GM19099 (cell line): ENCODE data around the gene C1orf198.

Experiments
- POLR2A ChIP-seq: IDR thresholded peaks from 3 replicates; pipeline ENCODE4 v1.6.1; 2011; ENCODE audit warnings: low read depth; ENCODE audit not compliant: insufficient read length; ENCODE audit errors: extremely low read depth

Gene C1orf198

DNA sequence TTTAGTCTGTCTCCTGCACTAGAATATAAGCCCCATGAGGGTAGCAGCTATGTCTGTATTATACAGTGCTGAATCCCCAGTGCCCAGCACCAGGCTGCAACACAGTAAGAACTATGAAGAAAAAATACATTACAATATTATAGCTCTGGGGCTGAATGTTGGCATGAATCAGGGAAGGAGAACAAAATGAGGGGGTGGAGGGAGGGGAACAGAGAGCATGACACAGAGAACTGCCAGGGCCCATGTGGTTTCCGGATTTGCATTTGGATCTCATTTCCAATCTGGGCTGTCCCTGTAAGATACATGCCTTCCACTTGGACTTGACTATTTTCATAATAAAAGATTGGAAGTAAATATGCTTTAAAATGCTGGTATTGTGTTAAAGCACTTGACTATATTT, 35.8 kb downstream of the C1orf198 start:
- TF ChIP-seq POLR2A: no peak

DNA sequence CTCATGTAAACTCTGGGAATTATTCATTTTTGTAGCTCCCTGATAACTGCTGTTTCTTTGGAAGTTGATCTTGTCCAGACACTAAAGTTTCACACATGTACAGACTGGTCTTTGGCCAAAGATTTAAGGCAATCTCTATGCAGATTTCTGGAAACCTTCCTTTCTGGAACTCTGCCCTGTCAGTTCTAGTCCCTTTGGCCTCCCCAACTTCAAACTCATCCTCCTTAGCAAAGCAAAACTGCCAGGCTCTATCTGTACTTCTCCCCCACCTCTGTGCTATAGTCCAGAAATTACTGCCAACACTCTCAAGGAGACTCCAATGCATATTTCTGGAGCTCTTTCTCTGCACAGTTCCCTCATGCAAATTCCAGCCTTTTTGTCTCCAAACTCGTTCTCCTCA, 36.5 kb downstream of the C1orf198 start:
- no peak for TF ChIP-seq POLR2A

DNA sequence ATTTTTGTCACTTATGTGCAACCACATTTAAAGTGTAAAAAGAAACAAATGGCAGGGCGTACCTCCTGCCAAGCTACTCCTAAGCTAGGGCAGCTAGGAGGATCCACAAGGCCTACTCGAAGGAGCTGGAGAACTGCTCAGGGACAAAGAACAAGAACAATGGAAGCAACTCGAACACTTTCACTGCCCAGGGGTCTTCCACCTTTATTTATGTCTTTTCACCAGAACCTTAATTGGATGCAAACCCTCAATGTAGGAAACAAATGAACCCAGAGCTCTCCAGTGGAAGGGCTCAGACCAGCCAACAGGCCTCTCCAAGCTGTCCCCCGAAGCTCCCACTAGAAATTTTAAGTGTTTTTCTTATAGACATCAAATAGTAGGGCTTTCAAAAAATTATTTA, 39.9 kb downstream of the C1orf198 start:
- TF ChIP-seq POLR2A: no peak

DNA sequence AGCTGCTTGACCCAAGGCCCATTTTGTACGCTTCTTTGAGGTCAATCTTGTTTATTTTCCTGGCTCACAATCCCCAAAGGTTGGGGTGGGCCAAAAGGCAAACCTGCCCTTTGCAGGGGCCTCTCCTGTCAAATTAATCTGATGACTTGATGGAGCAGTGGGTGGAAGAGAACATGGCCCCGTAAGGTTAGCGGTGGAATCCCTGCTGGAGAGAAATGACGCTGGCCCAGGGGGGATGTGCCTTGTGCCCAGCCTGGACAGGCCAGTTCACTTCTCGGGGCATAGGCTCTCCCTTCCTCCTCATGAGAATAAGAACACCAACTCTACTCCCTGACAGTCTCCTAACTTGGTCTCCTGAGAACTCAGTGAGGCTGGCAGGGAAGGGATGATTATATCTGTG, 40.5 kb downstream of the C1orf198 start:
- no peak for TF ChIP-seq POLR2A

DNA sequence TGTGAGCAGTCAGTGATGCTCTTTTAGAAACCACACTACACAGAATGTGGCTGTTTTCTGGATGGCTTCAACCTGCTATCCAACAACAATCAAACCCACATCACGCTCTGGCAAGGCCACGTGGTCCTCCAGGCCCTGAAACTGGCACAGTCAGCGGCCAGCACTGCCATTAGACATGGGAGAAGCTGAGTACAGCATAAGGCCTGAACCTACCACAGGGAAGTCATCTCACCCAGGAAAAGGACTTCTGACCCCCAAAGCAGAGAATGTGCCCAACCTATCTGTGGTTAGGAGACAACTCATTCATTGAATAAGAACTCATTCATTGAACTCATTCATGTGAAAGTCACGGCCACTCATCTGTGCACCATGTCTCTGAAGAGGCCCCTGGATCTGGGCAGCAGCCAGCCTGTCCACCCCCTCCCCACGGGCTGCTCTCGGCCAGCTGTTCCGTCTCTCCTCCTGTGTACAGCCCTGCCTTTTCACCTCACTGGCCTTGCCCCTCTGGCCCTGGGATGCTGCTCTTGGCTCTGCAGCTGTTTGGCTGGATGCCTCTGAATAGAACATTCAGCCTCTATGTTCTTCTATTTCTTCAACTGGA, 41.1 kb downstream of the C1orf198 start:
- no peak for TF ChIP-seq POLR2A

DNA sequence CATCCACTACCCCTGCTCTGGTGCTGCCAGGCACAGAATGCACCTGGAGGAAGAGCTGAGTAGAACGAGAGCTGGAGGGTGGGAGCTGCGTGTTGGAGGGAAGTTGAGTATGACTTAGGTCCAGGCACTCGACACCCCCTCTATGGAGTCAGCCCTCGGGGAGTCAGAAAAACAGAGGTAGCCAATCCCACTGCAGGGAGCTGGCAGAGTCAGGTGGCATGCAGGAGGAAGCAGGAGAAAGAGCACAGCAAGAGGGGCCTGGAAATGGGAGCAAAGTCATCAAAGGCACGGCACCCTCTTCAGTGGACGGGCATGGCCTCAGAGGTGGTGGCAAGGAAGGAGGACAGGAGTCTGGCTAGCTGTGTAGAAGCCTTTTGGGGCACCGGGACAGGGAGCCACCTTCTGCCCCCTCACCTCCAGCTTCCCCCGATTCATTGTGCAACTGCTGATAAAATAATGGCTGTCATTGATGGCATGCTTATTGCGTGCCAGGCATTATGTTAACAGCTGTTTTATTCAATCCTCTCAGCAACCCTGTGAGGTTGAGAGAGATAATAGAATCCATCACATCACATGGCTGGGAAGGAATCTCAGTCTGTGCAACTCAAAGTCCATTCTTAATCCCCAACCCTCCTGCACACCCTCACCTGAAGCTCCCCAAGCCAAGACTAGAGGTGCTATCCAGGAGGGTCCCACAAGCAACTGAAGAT, 42.0 kb downstream of the C1orf198 start:
- no peak for TF ChIP-seq POLR2A

DNA sequence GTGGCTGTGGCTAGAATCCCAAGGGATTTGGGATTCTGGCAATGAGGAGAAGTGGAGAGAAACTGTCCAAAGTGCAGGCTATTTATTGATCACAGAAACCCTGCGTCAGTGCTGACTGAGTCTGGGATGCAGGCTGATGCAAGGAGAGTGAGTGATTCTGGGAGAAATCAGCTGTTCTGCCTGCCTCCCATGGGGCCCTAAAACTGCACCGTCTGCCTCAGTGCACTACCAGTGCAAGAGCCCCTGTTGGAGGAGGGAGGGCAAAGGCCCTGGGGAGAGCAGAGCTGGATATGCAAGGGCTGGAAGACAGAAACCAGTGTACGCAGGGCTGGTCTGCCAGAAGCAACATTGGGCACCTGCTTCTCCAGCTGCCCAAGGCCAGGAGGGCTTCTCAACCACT, 42.6 kb downstream of the C1orf198 start:
- no peak for TF ChIP-seq POLR2A

DNA sequence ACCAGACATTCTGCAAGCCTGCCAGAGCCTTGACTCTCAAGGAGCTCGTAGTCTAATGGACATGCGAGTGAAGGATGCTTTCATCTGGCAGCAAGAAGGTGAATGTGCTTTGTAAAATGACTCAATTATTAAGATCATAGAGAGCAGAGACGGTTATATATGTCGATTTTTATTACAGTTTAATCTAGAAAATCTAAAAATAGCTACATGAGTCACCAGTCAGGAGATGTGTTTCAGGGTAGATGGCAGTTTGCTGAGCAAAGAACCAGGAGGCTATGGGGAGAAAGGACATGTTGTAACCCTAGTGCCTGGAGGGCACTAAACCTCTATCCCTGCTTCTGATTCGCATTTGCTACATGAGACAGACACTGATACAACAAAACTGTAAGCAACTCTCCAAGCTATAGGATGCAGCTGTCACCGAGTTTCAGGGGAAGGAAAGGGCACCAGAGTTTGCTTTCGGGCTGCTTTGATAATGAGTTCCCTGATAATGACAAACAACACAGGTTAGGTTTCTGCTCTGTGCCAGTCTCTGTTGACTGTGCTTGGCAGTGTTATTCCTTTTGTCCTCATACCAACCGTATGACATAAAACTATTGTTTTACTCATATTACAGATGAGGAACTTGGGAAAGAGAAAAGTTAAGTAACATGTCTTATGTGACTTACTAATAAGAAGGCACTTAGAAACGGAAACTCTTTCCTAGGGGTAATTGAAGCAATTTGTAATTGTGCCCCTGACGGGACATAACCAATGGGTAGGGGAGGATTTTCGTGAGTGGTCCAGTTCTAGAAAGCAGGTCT, 43.2 kb downstream of the C1orf198 start:
- TF ChIP-seq POLR2A: no peak

DNA sequence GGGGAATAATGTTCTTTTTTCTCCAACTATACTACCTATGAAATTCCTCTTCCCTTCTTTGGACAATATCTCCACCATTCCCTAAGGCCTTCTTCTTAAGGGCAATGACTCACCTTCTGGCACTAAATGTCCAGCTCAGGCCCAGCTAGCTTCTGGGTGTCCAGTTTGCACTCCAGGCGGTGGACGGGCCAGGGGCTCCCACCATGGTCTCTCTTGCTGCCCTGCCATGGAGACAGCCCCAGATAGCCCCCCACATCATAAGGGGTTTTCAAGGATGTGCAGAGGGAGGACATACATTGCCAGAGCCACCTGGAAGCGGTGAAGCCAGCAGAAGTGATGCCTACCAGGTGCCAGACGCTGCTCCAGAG, 43.8 kb downstream of the C1orf198 start:
- no peak for TF ChIP-seq POLR2A

DNA sequence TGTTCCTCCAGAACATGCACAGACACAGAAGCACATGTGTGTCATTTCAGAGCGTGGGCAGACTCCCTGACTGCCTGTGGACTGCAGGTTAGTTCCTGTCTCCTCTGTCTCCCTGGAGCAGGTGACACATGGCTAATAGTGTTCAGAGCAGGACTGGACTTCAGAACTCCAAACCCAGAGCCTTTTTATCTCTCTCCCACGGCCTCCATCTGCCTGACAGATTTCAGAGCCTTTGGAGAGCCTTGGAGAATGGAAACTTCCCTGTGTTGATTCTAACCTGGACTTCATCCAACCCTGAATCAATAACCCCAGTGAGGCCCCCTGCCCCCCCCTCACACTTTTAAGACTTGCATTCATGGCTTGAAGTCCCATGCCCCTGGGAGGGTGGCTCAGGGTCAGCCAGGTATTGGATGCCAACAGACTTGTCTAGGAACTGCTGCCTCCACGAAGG, 44.4 kb downstream of the C1orf198 start:
- no peak for TF ChIP-seq POLR2A

DNA sequence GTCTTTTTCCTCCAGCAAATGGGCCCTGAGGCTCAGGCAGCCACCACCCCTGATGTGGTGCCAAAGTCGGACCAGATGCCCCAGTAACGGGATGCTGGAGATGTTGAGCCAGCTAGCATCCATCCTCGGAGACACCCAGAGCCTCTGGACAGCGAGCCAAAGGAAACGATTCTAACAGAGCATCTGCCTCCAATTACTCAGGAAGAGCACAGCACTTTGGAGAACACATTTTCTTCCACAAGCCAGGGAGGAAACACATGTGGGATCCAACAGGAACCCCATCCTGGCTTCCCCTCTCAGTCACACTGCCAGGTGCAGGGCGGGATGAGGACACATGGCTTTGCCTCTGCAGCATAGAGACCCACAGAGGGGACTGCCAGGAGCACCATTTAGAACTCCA, 44.9 kb downstream of the C1orf198 start:
- TF ChIP-seq POLR2A: no peak

DNA sequence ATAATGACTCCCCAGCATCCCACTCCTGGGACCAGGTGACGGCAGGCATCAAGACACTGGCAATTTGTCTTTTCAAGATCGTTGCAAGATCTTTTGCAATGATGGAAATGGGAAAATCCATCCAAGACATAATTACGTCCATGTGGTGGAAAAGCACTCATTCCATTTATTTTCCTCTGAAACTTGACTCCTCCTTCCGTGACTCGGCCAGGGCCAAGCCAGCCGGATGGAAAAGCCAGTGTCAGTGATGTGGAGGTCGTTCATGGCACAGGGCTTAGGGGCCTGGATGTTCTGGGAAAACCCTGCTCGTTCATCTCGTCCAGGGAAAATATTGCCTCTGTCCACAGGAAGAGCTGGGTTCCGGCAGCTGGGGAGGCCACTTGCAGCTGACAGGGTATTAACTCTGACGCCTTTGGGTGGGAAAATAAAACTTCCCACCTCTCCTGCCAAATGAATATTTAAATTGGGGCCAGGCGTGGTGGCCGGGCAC, 46.2 kb downstream of the C1orf198 start:
- no peak for TF ChIP-seq POLR2A

DNA sequence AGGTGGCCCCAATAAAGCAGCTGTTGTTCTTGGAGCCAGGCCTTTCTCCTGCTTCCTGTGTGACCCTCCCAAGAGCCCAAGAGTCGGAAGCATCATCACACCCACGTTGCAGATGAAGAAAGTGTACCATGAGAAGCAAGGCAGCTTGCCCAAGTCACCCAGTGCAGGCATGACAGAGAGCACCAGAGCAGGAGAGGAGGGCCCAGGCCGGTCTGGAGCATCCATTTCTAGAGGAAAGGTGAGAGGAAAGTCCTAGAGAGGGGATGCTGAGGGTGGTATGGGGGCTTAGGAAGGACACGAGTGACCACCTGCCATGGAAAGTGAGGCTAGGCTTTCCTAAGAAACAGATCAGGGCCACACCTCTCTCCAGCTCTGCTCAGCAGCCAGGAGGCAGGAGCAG, 47.0 kb downstream of the C1orf198 start:
- TF ChIP-seq POLR2A: no peak

DNA sequence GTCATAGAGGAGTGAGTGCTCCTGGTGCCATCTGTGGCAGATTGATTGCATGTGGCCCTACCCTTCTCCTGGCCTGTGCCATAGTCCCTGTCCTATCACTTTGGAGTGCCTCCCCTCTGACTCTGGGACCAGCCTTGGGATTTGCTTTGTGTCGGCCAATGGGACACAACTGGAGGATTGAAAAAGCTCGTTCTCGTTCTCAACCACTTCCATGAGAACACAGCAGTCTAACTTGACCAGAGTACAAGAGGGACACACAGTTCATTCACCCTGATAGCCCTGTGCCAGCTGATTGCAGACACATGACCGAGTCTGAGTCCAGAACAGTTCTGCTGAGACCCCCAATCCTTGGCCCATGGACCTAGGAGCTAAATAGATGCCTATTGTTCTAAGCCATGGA, 47.8 kb downstream of the C1orf198 start:
- no peak for TF ChIP-seq POLR2A

DNA sequence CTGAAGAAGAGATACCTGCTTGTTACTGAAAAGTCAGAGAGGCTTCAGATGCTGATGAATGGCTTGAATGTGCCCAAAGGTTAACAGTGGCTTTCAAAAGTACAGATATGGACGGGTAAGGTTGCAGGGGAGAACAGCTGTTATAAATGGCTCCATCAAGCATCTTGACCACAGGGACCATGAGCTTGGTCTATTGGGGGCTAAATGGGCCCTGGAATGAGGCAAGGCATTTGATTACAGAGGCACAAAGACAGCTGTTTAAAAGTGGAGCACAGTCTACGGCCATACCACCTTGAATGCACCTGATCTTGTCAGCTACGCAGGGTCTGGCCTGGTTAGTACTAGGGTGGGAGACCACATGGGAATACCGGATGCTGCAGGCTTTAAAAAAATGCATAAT, 48.3 kb downstream of the C1orf198 start:
- no peak for TF ChIP-seq POLR2A

DNA sequence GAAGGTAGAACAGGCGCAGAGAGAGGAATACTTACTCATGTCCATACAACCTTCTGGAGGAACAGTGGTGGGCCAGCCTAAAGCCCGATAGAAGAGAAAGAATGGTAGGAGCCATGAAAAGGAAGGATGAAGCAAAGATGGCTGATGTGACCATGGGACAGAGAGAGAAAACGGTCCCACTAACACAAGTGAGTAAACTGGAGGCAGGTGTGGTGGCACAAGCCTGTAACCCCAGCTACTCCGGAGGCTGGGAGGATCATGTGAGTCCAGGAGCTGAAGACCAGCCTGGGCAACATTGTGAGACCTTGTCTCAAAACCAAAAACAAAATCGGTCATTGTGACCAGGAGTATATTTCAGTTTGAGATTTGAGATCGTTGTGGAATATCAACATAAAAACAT, 49.4 kb downstream of the C1orf198 start:
- TF ChIP-seq POLR2A: no peak
